Caki2 (cell line): ENCODE measurements around the gene TPRKB. TPM values are rescaled to one million over a fixed set of nuclear protein-coding genes. Genes with fewer than 3 reads are reported as not detected.
"Not testable (repeated sequence)": the region's sequence is repeated elsewhere in the genome, so short reads cannot be mapped to it uniquely, and the experiment has no call there.

Experiments
- DNase-seq: peaks from one replicate; pipeline ENCODE4 v3.0.0-alpha.2; 2015; ENCODE audit warnings: low read depth
- in situ Hi-C: cut with HindIII; loops from 2 replicates; pipeline ENCODE4 v1.10.0; 2016; ENCODE audit warnings: low sequenced_read_pairs, low pct_unique_long_range_greater_than_20kb, mixed read lengths
- total RNA-seq: library from RNA; depleted of rRNA; stranded (reverse); fragments of >200 nt; shearing (Covaris generic); gene quantifications from 2 replicates; pipeline ENCODE4 v1.2.3, GENCODE V29; 2014; ENCODE audit warnings: low replicate concordance

TPRKB gene
- total RNA-seq, 1 experiment from 2014 or later = 41.7 TPM

DNA sequence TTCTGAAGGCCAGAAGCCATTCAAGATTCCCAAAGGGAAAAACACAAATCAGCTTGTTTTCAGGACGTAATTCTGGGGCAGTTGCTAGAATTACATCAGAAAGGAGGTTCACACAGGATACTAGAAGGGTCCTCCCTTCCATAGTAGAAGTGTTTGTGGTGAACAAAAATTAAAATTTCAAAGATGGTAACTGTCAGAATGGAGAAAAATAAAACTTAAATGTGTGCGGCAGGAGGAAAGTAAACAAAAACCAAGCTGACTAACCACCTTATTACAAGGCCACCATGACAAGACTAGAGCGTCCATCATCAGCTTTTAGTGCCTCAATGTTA is 9.7 kb upstream of the TPRKB start:
- in situ Hi-C loops = no loop called here
- DNase-seq = no peak

DNA sequence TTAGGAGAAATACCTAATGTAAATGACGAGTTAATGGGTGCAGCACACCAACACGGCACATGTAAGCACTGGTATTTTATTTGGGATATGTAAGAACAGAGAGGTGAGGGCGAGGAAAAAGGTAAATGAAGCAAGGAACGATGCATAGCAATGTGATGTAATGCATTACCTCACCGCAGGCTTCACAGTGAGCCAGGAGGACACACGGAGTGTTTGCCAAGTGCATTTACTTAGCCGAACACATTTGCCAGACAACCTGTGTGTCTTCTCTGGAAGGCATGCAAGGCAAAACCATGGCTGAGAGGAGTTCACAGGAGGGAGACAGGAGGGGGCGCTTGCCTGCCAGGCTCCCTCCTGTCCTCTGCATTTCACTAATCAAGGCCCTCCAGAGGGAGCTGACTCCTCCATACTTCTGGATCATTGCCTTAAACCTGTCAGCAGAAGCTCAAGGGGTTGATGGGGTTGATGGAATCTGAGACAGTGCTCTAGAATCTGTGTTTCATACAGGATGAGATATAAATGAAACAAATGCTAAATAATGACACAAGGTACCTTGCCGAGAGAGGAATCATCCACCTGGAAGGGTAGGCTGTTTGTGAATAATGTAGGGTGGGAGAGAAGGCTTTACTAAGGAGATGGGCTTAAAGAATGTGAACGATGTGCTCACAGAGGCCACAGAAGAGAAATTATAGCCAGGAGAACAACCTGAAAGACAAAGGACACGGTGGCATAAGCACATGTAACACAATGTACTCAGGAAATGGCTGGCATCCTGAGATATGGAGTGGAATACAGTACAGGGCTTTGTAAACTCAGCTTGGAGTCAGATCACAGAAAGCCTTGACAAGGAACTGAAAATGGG is 9.1 kb upstream of the TPRKB start:
- in situ Hi-C loops = no loop called here
- DNase-seq = no peak

DNA sequence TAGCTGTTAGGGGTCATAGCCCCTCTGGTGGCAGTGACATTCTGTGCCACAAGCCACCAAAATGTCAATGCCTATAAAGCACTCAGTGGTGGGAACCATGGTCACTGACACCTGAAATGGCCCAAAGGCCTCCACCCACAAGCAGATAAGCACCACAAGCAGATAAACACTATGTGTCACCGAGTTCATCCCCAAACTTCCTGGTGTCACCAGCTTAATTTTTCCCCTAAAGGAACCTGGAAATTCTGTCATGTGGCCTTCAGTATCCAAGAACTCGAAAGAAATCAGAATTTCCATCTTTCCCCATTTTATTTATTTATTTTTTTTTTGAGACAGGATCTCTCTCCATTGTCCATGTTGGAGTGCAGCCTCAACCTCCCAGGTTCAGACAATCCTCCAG is 3.6 kb upstream of the TPRKB start:
- in situ Hi-C loops = no loop called here
- no peak for DNase-seq

DNA sequence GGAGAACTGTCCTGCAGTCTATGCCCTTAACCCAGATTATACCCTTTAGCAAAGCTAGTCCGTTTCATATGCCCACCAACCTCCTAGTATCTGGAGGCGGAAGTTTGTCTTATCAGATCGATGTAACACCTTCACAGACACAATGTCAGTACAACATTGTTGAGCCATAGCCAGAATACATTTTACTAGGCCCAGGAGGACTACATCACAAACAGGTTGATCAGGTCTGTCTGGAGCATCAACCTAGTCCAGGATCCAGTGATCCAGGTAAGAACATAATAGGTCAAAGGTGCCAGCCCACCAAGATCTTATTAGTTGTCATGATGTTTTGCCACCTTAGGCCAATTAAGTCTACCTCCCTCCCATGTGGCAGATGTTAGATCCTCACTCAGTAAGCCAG is 2.0 kb upstream of the TPRKB start:
- in situ Hi-C loops = no loop called here
- no peak for DNase-seq

DNA sequence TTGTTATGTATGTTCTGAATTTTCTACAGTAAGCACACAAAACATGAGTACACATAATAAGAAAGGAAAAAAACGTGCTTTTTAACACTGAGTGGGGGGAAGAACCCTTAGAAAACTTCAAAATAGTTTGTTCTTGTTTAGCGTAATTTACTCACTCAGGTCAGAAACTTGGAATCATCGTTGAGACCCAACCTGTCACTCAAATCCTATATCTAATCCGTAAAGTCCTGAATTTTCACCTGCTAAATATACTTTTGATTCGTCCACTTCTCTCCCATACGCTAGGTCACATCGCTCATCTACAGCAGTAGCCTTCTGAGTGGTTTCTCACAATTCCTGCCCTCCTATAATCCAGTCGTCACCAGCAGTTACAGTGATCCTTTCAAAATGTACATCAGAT is 767 bp downstream of the TPRKB start:
- in situ Hi-C loops = no loop called here
- no peak for DNase-seq

DNA sequence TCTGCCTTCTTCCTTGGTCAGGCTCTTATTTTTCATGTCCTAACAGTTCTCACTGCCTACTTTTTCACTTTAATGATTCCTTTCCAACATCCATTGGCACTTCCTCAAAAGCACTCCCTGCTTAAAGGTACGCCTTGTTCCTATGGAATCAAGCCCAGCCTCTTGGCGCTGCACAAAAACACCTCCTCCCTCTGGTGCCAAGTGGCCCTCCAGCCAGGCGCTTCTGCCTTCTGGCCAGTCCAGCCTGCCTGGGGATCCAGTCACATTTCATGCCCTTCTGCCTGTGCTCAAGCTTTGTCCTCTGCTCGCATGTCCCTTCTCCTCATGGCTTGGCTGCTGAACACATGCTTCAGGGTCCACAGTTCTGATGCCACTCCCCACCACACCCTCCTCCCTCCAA is 6.3 kb downstream of the TPRKB start:
- no peak for DNase-seq
- in situ Hi-C loops = no loop called here

DNA sequence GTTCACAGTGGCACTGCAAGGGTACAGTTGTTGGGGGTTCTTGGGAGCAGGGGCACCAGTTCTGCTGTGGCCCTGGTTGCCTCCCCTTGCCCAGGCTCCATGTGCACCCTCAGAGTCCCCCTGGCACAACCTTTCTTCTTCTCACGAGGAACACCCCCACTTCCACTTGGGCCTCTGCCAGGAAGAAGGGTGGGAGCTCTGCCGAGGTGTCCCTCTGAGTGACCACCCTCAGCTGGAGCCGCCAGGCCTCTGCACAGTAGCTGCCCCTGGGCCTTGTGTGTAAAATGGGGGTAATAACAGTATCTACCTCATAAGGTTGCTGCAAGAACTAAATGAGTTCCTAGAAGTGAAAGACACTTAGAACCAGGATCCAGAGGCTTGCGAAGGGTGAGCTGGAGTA is 8.4 kb downstream of the TPRKB start:
- DNase-seq = no peak
- in situ Hi-C loops = no loop called here

DNA sequence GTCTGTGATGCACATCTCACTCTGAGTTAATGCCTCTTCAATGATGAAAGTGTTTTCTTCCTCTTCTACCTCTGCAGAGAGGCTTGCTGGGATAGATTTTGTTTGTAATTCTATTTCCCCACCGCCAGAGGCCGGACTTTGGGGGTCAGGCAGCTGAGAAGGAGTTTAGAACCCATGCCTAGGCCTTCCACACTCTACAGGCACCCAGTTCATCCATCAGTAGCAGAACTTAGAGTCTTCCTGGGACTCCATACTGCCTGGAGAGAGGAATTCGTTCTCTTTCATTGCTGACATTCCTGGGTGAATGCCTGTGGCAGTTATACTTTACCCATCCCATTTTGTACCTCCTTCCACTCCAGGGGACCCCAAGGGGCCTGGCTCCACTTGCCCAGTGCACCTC is 9.1 kb downstream of the TPRKB start:
- in situ Hi-C loops = no loop called here

DNA sequence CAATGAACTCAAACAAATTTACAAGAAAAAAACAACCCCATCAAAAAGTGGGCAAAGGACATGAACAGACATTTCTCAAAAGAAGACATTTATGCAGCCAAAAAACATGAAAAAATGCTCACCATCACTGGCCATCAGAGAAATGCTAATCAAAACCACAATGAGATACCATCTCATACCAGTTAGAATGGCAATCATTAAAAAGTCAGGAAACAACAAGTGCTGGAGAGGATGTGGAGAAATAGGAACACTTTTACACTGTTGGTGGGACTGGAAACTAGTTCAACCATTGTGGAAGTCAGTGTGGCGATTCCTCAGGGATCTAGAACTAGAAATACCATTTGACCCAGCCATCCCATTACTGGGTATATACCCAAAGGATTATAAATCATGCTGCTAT is 10.5 kb downstream of the TPRKB start:
- DNase-seq, in situ Hi-C loops: not testable (repeated sequence)

More for the DNA sequence above, 9.1 kb downstream of the TPRKB start:
- no peak for DNase-seq

DNA sequence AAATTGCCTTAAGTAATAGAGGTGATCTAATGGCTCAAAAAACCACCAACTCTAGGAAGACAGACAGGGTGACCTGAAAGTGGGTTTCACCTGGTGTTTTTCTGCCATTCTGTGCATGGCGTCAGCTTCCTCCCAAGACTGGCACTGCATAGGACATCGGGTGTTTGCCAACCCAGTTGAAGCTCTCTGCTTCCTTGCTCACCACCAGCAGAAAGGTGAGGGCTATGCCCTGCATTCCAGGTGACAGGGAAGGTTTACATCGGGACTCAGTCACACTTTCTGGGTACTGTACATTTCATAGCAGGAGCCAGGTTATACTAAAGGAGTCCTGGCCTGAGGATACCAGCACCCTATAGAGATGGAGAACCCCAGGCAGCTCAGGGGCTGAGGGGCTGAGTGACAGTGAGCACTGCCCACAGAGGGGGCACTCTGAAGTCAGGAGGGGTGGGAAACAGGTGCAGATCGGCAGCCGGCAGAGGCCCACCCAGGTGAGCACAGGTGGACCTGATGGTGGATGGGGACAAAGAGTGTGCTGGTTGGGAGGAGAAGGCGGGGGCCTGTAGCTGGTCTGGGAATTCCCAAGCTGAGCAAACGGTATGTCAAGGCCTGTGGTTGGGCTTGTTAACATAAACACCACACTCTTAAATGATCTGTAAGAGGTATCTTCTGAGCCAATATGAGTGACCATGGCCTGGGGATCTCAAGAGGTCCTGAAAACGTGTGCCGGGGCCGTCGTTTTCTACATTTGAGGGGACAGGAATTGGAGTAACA is 18.1 kb downstream of the TPRKB start:
- in situ Hi-C loops = no loop called here
- no peak for DNase-seq

DNA sequence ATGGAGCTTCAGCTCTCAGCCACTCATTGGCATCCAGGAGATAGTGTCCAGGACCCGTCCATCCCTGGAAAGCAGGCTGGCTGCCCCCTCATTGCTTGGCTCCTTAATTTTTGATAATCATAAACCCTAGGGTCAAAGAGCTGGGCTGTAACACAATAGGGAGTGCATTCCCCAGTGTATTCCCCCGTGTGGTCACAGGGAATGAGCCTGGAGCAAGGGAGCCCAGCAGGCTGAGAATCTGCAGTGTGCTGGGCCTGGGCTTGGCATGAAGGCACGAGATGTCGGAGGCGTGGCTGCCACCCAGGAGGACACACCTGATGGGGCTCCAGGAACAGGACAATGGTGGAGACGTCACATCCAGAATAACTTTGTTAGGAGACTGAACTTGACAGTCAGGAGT is 18.7 kb downstream of the TPRKB start:
- DNase-seq = no peak
- in situ Hi-C loops = no loop called here

DNA sequence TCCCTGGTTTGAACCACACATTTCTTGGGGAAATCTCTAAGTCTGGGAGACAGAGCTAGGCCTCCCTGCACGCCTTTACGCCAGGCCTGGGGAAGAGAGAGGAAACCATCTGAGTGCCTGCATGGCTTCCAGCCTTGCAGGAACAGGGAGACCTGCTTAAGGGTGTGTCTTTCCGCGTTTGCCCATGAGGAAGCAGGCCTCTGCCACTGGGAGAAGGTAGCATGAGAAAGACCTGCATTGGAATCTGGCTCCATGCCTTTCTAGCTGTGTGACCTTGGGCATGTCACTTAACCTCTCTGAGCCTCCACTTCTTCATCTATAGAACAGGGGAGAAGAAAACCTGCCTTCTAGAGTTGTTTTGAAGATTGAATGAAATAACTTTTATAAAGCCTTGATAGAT is 19.4 kb downstream of the TPRKB start:
- DNase-seq, in situ Hi-C loops: not testable (repeated sequence)

DNA sequence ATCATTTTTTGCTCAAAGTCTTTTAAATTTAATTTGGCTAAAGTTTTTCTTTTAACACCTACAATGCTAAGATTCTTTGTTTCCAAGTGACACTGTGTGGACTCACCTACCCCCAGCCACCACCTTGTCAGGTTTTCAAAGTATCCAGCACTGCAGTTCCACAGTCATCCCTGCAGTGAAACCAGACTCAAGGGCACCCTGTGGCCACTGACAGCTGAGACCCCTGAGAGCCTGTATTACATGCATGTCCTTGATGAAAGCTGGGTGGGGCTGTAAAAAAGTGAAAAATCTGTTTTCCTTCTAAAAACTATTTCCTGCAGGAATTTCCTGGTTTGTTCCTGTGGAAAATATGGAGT is 19.9 kb downstream of the TPRKB start:
- DNase-seq = no peak
- in situ Hi-C loops = no loop called here

DNA sequence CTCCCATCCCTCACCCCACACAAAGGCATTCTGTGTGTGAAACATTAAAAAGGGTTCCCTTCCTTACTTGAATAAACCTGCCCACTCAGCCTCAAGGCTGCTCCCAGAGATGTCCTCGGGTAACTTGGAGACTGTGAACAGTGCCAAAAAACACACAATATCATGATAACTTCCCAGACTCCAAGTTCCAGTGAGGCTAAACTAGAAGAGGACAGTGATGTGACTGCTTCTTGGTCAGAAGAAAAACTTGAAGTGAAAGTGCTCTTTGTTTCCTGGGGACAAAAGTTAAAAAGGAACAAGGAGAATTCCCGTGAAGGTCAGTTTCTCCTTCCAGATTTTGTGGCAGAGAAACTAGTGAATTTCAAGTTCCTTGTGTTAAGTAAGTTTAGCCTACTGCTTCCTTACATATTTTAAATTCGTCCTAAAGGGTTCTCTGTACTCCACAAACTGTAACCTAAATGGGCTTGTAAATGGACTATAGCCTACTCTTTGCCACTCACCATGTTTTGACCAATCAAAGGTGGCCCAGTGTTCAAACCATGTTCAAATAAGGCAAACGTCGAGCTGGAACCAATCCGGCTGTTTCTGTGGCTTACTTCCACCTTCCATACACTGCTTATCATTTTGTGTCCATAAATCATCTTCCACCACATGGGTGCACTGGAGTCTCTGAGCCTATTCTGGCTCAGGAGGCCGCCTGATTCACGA is 20.4 kb downstream of the TPRKB start:
- in situ Hi-C loops = no loop called here
- no peak for DNase-seq

DNA sequence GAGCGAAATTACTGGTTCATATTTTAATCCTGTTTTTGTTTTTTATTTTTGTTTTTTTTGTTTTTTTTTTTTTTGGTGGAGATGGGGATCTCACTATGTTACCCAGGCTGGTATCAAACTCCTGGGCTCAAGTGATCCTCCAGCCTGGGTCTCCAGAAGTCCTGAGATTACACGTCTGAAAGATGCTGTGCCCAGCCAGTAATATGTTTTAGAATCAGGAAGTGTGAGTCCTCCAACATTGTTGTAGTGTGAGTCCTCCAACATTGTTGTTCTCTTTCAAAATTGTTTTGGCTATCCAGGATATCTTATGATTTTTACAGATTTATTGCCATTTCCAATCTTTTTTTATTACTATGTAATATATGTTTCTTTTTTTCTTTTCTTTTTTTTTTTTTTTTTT is 23.1 kb downstream of the TPRKB start:
- in situ Hi-C loops = no loop called here
- no peak for DNase-seq

DNA sequence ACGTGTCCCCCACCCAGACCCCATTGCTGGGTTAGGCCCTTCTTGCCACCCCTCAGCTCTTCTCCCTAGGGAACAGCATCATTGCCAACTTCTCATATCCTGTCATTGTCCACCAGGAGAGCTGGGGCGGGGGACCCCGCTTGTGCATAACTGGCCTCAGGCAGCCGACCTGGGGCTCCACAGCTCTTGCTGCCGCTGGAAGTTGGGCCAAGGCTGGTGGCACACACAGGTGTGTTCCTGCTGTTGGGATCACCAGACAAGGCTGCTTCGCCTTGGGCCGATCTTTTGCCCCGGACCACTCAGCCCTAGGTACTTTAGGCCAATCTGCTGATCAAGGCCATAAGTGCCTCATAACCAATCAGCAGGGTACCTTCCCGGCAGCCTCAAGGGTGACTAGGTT is 28.6 kb downstream of the TPRKB start:
- DNase-seq = no peak
- in situ Hi-C loops = no loop called here

DNA sequence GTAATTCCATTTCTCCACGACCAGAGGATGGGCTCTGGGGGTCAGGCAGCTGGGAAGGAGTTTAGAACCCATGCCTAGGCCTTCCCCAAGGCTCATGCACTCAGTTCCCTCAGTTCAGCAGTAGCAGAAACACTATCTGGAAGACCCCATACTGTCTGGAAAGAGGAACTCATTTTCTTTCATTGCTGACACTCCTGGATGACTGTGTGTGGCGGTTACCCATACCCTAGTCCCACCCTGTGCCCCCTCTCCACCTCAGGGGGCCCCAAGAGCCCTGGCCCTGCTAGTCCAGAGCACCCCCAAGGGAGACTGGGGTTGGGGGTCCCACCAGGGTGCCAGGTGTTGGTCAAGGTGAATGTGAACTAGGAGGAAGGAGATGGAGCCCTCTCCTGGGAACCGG is 29.5 kb downstream of the TPRKB start:
- DNase-seq = no peak
- in situ Hi-C loops = no loop called here

DNA sequence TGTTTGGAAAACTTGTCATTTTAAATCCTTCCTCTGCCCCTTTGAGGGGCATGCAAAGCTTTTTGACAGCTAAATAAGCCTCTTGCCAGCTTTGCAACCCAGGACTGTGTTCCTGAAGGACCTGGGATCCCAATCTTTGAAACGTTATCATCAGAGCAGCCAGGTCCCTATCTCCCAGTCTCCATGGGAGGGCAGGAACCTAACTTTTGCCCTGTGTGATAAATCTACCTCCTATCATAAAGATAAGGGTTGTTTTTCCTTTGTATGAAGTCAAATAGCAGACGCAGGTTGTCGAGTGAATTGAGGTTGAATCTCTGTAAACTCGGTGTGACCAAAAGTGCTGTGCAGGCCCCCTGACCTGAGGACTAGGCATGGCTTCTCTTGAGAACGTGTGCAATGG is 30.1 kb downstream of the TPRKB start:
- no peak for DNase-seq
- in situ Hi-C loops = no loop called here

DNA sequence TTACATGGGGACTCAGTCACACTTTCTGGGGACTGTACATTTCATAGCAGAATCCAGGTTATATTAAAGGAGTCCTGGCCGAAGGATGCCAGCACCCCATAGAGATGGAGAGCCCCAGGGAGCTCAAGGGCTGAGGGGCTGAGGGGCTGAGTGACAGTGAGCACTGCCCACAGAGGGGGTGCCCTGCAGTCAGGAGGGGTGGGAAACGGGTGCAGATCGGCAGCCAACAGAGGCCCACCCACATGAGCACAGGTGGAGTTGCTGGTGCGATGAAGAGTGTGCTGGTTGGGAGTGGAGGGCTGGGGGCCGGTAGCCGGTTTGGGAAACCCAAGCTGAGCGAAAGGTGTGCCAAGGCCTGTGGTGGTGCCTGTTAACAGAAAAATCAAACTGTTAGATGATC is 32.1 kb downstream of the TPRKB start:
- in situ Hi-C loops = no loop called here
- no peak for DNase-seq
